Choroid plexus epithelial cell (primary cell): ENCODE measurements around the gene ADCY9.
"Not testable (repeated sequence)": the region's sequence is repeated elsewhere in the genome, so short reads cannot be mapped to it uniquely, and the experiment has no call there.

Experiments used
- DNase-seq: peaks from one replicate; pipeline ENCODE4 v3.0.0-alpha.2; 2010; ENCODE audit warnings: low read depth
- H3K4me3 ChIP-seq: 2 replicates; pipeline ENCODE4 v1.5.1; 2011; ENCODE audit warnings: low read depth, mild to moderate bottlenecking, control low read depth, low read length, moderate library complexity
- CTCF ChIP-seq: conservative IDR thresholded peaks from 2 replicates; pipeline ENCODE4 v1.5.1; 2011; ENCODE audit warnings: low read depth, mild to moderate bottlenecking, control low read depth, inconsistent platforms, low read length, moderate library complexity

The ADCY9 gene

GRCh38 chr16:4081521-4082021 lies 34.7 kb downstream of the ADCY9 start:
- no peak for TF ChIP-seq CTCF
- DNase-seq, result no peak
- H3K4me3 ChIP-seq, result no peak overlapping the region

DNA sequence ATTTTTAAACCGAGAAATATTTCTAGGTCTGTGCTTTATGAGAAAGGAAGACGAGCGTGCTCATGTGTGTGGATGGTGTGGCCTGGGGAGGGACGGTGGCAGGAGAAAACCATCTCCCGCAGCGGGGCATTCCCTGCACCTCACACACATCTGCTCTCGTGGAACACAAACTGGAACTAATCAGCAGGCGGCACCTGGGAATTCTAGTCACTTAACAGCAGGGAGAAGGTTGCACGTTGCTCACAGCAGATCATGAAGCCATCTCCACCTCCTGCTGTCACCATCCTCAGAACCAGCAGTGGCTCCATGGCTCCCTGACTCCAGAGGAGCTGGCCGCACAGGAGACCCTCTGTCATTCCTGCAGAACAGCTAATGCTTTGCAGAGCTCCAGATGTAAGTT lies 35.2 kb downstream of the ADCY9 start:
- DNase-seq, result no peak
- no peak for TF ChIP-seq CTCF
- H3K4me3 ChIP-seq, result no peak overlapping the region

GRCh38 chr16:4077174-4077649 lies 39.0 kb downstream of the ADCY9 start:
- no peak for DNase-seq
- TF ChIP-seq CTCF, result no peak

GRCh38 chr16:4075534-4075933 lies 40.7 kb downstream of the ADCY9 start:
- H3K4me3 ChIP-seq, result no peak overlapping the region
- no peak for TF ChIP-seq CTCF
- no peak for DNase-seq

More at GRCh38 chr16:4077174-4077649, 39.0 kb downstream of the ADCY9 start:
- no peak overlapping the region for H3K4me3 ChIP-seq

GRCh38 chr16:4073150-4073549 lies 43.1 kb downstream of the ADCY9 start:
- not testable (repeated sequence) for H3K4me3 ChIP-seq, DNase-seq

DNA sequence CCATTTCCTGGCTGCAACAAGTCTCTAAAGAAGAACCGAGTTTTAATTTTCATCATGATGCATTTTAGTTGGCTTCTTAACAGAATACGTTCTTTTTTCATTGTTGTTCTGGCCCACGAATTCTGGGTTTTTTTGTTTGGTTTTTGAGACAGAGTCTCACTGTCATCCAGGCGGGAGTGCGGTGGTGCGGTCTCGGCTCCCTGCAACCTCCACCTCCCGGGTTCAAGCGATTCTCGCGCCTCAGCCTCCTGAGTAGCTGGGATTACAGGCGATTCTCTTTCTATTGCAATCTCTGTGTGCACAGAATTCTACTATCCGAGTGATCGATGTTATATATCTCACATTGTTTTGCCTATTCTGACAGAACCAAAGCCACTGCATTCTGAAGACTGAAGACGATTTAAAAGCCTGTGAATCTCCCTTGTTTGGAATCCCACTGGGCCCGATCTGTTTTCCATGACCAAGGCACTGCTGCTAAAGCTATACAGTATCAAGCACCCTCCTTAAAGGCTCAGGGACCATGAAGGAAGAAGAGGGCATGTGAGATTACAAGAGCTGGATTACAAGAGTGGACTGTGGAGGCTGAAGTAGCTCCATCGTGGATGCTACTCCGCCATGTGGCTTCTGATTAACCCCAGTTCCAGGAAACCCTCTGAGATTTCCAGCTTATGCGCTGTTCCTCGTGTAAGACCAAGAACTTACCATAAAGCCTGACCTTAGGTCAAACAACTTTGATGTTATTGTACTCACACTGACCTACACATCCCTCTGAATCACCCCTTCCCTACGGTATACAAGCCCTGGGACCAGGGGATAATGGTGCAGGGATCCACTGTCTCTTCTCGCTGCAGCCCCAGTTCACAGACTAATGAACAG lies 44.3 kb downstream of the ADCY9 start:
- H3K4me3 ChIP-seq, result no peak overlapping the region
- no peak for TF ChIP-seq CTCF
- DNase-seq, result no peak

DNA sequence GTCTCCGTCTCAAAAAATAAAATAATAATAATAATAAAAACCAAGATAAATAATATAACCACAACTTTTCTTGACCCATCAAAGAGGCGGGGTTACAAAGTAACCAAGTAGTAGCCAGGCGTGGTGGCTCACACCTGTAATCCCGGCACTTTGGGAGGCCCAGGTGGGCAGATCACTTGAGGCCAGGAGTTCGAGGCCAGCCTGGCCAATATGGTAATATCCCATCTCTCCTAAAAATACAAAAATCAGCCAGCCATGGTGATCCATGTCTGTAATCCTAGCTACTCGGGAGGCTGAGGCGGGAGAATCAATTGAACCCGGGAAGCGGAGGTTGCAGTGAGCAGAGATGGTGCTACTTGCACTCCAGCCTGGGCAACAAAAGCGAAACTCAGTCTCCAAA lies 45.3 kb downstream of the ADCY9 start:
- no peak for DNase-seq
- TF ChIP-seq CTCF, result no peak
- H3K4me3 ChIP-seq, result no peak overlapping the region
